ENCODE data around the gene ZCCHC7.
"Not testable (repeated sequence)": the region's sequence is repeated elsewhere in the genome, so short reads cannot be mapped to it uniquely, and the experiment has no call there.

Gene ZCCHC7

GRCh38 chr9:37200433-37201005 lies 80.1 kb downstream of the ZCCHC7 start:
- no peaks in the 10 kb centered on the region for H3K9me3 ChIP-seq (ENCODE audit: control insufficient read depth in 1 of 2, low read length in 2 of 2)
- no peaks in the 10 kb centered on the region for H3K27me3 ChIP-seq (ENCODE audit: control insufficient read depth in 1 of 2, insufficient read depth in 2 of 2, low read length in 2 of 2)
- no peak overlapping the region for H3K4me3 ChIP-seq (ENCODE audit: low read depth in 1 of 2, low read length in 2 of 2)
- H3K9ac ChIP-seq (ENCODE audit: low read depth in 1 of 2, low read length in 2 of 2), result no peak overlapping the region
- peaks cover 0 to 3% of the 10 kb centered on the region in 2 donors for H3K36me3 ChIP-seq (ENCODE audit: control insufficient read depth in 1 of 2, insufficient read depth in 2 of 2, low read length in 2 of 2)
- peaks cover 0 to 8% of the 10 kb centered on the region in 2 donors for H3K4me1 ChIP-seq (ENCODE audit: control insufficient read depth in 1 of 2, insufficient read depth in 2 of 2, low read length in 2 of 2)
- H3K27ac ChIP-seq (ENCODE audit: low read depth, low read length), result no peak overlapping the region

GRCh38 chr9:37201581-37201980 lies 81.2 kb downstream of the ZCCHC7 start:
- Histone ChIP-seq H3K4me1 (ENCODE audit: control insufficient read depth in 1 of 2, insufficient read depth in 2 of 2, low read length in 2 of 2) (peaks cover 0 to 8% of the 10 kb centered on the region in 2 donors), H3K27ac (ENCODE audit: low read depth, low read length) (no peak overlapping the region)

GRCh38 chr9:37202091-37202490 lies 81.7 kb downstream of the ZCCHC7 start:
- Histone ChIP-seq H3K9ac (ENCODE audit: low read depth in 1 of 2, low read length in 2 of 2) (no peak overlapping the region), H3K4me1 (ENCODE audit: control insufficient read depth in 1 of 2, insufficient read depth in 2 of 2, low read length in 2 of 2) (peaks cover 0 to 6% of the 10 kb centered on the region in 2 donors)

More at GRCh38 chr9:37201581-37201980, 81.2 kb downstream of the ZCCHC7 start:
- H3K9me3 ChIP-seq (ENCODE audit: control insufficient read depth in 1 of 2, low read length in 2 of 2), result no peaks in the 10 kb centered on the region
- no peak overlapping the region for H3K4me3 ChIP-seq (ENCODE audit: low read depth in 1 of 2, low read length in 2 of 2)
- H3K9ac ChIP-seq (ENCODE audit: low read depth in 1 of 2, low read length in 2 of 2), result no peak overlapping the region
- H3K27me3 ChIP-seq (ENCODE audit: control insufficient read depth in 1 of 2, insufficient read depth in 2 of 2, low read length in 2 of 2), result no peaks in the 10 kb centered on the region
- H3K36me3 ChIP-seq (ENCODE audit: control insufficient read depth in 1 of 2, insufficient read depth in 2 of 2, low read length in 2 of 2), result peaks cover 0 to 3% of the 10 kb centered on the region in 2 donors

GRCh38 chr9:37203456-37203855 lies 83.1 kb downstream of the ZCCHC7 start:
- H3K36me3 ChIP-seq (ENCODE audit: control insufficient read depth in 1 of 2, insufficient read depth in 2 of 2, low read length in 2 of 2); H3K27ac ChIP-seq (ENCODE audit: low read depth, low read length); H3K4me3 ChIP-seq (ENCODE audit: low read depth in 1 of 2, low read length in 2 of 2); H3K27me3 ChIP-seq (ENCODE audit: control insufficient read depth in 1 of 2, insufficient read depth in 2 of 2, low read length in 2 of 2); H3K9me3 ChIP-seq (ENCODE audit: control insufficient read depth in 1 of 2, low read length in 2 of 2); H3K9ac ChIP-seq (ENCODE audit: low read depth in 1 of 2, low read length in 2 of 2); H3K4me1 ChIP-seq (ENCODE audit: control insufficient read depth in 1 of 2, insufficient read depth in 2 of 2, low read length in 2 of 2): not testable (repeated sequence)

More at GRCh38 chr9:37202091-37202490, 81.7 kb downstream of the ZCCHC7 start:
- peaks cover 0 to 3% of the 10 kb centered on the region in 2 donors for H3K36me3 ChIP-seq (ENCODE audit: control insufficient read depth in 1 of 2, insufficient read depth in 2 of 2, low read length in 2 of 2)
- no peaks in the 10 kb centered on the region for H3K9me3 ChIP-seq (ENCODE audit: control insufficient read depth in 1 of 2, low read length in 2 of 2)
- H3K4me3 ChIP-seq (ENCODE audit: low read depth in 1 of 2, low read length in 2 of 2), result no peak overlapping the region
- no peaks in the 10 kb centered on the region for H3K27me3 ChIP-seq (ENCODE audit: control insufficient read depth in 1 of 2, insufficient read depth in 2 of 2, low read length in 2 of 2)
- no peak overlapping the region for H3K27ac ChIP-seq (ENCODE audit: low read depth, low read length)

GRCh38 chr9:37206121-37206620 lies 85.8 kb downstream of the ZCCHC7 start:
- no peaks in the 10 kb centered on the region for H3K9me3 ChIP-seq (ENCODE audit: control insufficient read depth in 1 of 2, low read length in 2 of 2)
- peaks cover 2 to 8% of the 10 kb centered on the region in 2 donors for H3K36me3 ChIP-seq (ENCODE audit: control insufficient read depth in 1 of 2, insufficient read depth in 2 of 2, low read length in 2 of 2)
- H3K9ac ChIP-seq (ENCODE audit: low read depth in 1 of 2, low read length in 2 of 2), result no peak overlapping the region
- H3K4me3 ChIP-seq (ENCODE audit: low read depth in 1 of 2, low read length in 2 of 2), result no peak overlapping the region
- no peaks in the 10 kb centered on the region for H3K27me3 ChIP-seq (ENCODE audit: control insufficient read depth in 1 of 2, insufficient read depth in 2 of 2, low read length in 2 of 2)
- no peak overlapping the region for H3K27ac ChIP-seq (ENCODE audit: low read depth, low read length)
- no peaks in the 10 kb centered on the region for H3K4me1 ChIP-seq (ENCODE audit: control insufficient read depth in 1 of 2, insufficient read depth in 2 of 2, low read length in 2 of 2)

- no peaks in the 10 kb centered on the region for H3K27me3 ChIP-seq (ENCODE audit: control insufficient read depth in 1 of 2, insufficient read depth in 2 of 2, low read length in 2 of 2)
Observed at GRCh38 chr9:37209431-37210386, 89.3 kb downstream of the ZCCHC7 start.

GRCh38 chr9:37210737-37211523 lies 90.6 kb downstream of the ZCCHC7 start:
- Histone ChIP-seq H3K9ac (ENCODE audit: low read depth in 1 of 2, low read length in 2 of 2) (no peak overlapping the region), H3K27me3 (ENCODE audit: control insufficient read depth in 1 of 2, insufficient read depth in 2 of 2, low read length in 2 of 2) (no peaks in the 10 kb centered on the region), H3K4me3 (ENCODE audit: low read depth in 1 of 2, low read length in 2 of 2) (no peak overlapping the region), H3K27ac (ENCODE audit: low read depth, low read length) (no peak overlapping the region), H3K4me1 (ENCODE audit: control insufficient read depth in 1 of 2, insufficient read depth in 2 of 2, low read length in 2 of 2) (no peaks in the 10 kb centered on the region), H3K9me3 (ENCODE audit: control insufficient read depth in 1 of 2, low read length in 2 of 2) (no peaks in the 10 kb centered on the region), H3K36me3 (ENCODE audit: control insufficient read depth in 1 of 2, insufficient read depth in 2 of 2, low read length in 2 of 2) (peaks cover 2 to 4% of the 10 kb centered on the region in 2 donors)

More at GRCh38 chr9:37209431-37210386, 89.3 kb downstream of the ZCCHC7 start:
- Histone ChIP-seq H3K27ac (ENCODE audit: low read depth, low read length) (no peak overlapping the region), H3K36me3 (ENCODE audit: control insufficient read depth in 1 of 2, insufficient read depth in 2 of 2, low read length in 2 of 2) (peaks cover 2 to 4% of the 10 kb centered on the region in 2 donors), H3K4me1 (ENCODE audit: control insufficient read depth in 1 of 2, insufficient read depth in 2 of 2, low read length in 2 of 2) (no peaks in the 10 kb centered on the region), H3K4me3 (ENCODE audit: low read depth in 1 of 2, low read length in 2 of 2) (no peak overlapping the region), H3K9ac (ENCODE audit: low read depth in 1 of 2, low read length in 2 of 2) (no peak overlapping the region), H3K9me3 (ENCODE audit: control insufficient read depth in 1 of 2, low read length in 2 of 2) (no peaks in the 10 kb centered on the region)

- Histone ChIP-seq H3K36me3 (ENCODE audit: control insufficient read depth in 1 of 2, insufficient read depth in 2 of 2, low read length in 2 of 2) (peaks cover 2 to 4% of the 10 kb centered on the region in 2 donors), H3K4me3 (ENCODE audit: low read depth in 1 of 2, low read length in 2 of 2) (no peak overlapping the region), H3K9me3 (ENCODE audit: control insufficient read depth in 1 of 2, low read length in 2 of 2) (no peaks in the 10 kb centered on the region), H3K27me3 (ENCODE audit: control insufficient read depth in 1 of 2, insufficient read depth in 2 of 2, low read length in 2 of 2) (no peaks in the 10 kb centered on the region), H3K27ac (ENCODE audit: low read depth, low read length) (no peak overlapping the region), H3K9ac (ENCODE audit: low read depth in 1 of 2, low read length in 2 of 2) (no peak overlapping the region), H3K4me1 (ENCODE audit: control insufficient read depth in 1 of 2, insufficient read depth in 2 of 2, low read length in 2 of 2) (no peaks in the 10 kb centered on the region)
Observed at GRCh38 chr9:37212435-37212834, 92.1 kb downstream of the ZCCHC7 start.

GRCh38 chr9:37215381-37215780 lies 95.0 kb downstream of the ZCCHC7 start:
- no peak overlapping the region for H3K27ac ChIP-seq (ENCODE audit: low read depth, low read length)
- no peaks in the 10 kb centered on the region for H3K36me3 ChIP-seq (ENCODE audit: control insufficient read depth in 1 of 2, insufficient read depth in 2 of 2, low read length in 2 of 2)
- no peaks in the 10 kb centered on the region for H3K27me3 ChIP-seq (ENCODE audit: control insufficient read depth in 1 of 2, insufficient read depth in 2 of 2, low read length in 2 of 2)
- no peaks in the 10 kb centered on the region for H3K4me1 ChIP-seq (ENCODE audit: control insufficient read depth in 1 of 2, insufficient read depth in 2 of 2, low read length in 2 of 2)
- no peaks in the 10 kb centered on the region for H3K9me3 ChIP-seq (ENCODE audit: control insufficient read depth in 1 of 2, low read length in 2 of 2)
- no peak overlapping the region for H3K4me3 ChIP-seq (ENCODE audit: low read depth in 1 of 2, low read length in 2 of 2)
- no peak overlapping the region for H3K9ac ChIP-seq (ENCODE audit: low read depth in 1 of 2, low read length in 2 of 2)

Data from duodenal mucosa (tissue), 2 donors.